ENCODE data around the gene GRIN2D. TPM values are rescaled to one million over a fixed set of nuclear protein-coding genes. Genes with fewer than 3 reads are reported as not detected.

The GRIN2D gene
- total RNA-seq, 1 donor from 2014 or later = 0.13 TPM

DNA sequence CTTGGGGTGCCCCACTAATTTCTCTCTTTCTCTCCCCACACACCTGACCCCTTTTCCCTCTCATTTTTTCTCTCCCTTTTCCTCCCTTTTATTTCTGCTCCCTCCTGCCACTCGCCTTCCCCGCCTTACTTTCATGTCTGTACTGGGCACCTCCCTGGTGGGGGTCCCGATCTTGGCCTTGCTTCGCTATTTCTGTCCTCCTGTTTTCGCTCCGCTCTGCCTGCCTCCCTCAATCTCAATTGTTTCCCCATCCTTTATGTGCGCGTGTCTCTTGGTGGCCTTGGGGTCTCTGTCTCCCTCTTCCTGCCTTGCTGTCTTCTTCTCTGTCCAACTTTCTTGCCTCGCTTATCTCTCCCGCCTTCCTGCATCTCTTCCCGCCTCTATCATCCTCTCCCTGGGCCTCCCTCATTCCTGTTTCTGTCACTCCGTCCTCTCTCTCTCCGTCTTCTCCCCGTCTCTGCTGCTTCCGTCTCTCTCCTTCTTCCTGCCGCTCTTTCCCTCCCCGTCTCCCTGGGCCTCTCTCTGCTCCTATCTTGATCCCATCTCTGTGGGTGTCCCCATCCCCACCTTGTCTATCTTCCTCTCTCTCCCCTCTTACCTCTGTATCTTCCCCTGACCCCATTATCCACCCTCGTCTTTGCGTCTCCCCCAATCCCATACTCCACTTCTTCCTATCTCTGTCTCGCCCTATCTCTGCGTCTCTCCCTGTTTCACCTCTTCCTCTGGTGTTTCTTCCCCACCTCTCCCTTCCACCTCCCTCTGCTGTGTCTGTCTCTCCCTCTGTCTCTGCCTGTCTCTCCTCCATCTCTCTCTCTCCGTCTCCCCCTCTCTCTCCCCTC lies 4.0 kb downstream of the GRIN2D start:
- DNase-seq (ENCODE audit: low read depth in 2 of 2) = no peak

DNA sequence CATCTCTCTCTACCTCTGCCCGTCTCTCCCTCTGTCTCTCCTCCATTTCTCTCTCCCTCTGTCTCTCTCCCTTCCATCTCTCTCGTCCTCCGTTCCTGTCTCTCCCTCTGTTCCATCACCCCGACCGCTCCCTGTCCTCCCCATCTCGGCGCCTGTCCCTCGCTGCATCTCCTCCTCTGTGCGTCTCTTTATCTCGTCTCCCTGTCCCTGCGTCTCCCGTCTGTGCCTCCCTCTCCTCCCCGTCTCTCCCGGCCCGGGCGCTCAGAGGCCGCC lies 4.6 kb downstream of the GRIN2D start:
- DNase-seq (ENCODE audit: low read depth in 2 of 2) = no peak

DNA sequence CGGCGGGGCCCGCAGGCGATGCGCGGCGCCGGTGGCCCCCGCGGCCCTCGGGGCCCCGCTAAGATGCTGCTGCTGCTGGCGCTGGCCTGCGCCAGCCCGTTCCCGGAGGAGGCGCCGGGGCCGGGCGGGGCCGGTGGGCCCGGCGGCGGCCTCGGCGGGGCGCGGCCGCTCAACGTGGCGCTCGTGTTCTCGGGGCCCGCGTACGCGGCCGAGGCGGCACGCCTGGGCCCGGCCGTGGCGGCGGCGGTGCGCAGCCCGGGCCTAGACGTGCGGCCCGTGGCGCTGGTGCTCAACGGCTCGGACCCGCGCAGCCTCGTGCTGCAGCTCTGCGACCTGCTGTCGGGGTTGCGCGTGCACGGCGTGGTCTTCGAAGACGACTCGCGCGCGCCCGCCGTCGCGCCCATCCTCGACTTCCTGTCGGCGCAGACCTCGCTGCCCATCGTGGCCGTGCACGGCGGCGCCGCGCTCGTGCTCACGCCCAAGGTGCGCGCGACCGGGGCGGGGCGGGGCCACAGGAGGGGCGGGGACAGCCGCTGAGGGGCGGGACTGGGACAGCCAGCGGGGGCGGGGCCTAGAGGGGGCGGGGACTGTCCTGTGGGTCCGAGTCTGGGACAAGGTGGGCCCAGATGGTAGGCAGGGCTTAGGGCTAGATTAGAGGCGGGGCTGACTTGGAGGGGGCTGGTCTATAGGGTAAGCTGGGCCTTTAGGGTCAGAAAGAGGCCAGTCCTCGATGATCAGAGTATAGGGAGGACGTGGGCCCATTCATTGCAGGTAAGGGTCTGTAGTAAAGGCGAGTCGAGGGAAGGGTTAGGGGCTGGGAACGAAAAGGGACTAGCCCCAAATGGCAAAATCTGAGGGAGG lies 5.1 kb downstream of the GRIN2D start:
- peak in 1 of 2 donors; percentile 89 for DNase-seq (ENCODE audit: low read depth in 2 of 2)

DNA sequence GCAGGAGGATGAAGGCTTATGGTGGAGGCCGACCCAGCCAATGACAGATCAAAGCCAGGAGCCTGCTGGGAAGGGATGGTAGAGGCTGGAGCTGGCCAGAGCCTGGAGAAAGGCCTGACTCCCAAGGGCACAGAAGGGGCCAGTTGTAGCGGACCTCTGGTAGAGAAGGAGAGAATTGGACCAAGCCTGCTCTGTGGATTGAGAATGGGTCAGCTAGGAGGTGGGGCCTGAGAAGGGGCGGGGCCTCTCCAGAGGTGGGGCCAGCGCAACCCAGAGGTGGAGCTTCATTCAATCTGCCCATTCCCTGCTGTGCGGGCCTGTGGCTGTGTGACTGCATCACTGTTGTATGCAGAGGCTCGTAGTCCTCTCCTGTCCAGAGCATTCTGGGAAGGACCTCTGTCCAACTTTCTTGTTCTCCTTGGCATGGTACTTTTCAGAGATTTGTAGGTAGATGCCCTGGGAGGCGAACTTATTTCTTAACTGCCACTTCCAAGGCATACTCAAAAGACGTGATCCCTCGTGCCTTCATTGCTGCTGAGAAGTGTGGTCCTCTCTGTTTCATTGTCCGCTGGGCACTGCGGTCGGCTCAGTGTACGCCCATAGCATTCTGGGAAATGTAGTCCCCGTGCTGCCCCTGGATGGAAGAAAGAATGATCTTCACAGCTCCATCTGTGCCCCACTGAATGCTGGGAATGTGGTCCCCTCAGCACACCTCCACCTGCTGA lies 6.7 kb downstream of the GRIN2D start:
- peak in 1 of 2 donors; percentile 82 for DNase-seq (ENCODE audit: low read depth in 2 of 2)

DNA sequence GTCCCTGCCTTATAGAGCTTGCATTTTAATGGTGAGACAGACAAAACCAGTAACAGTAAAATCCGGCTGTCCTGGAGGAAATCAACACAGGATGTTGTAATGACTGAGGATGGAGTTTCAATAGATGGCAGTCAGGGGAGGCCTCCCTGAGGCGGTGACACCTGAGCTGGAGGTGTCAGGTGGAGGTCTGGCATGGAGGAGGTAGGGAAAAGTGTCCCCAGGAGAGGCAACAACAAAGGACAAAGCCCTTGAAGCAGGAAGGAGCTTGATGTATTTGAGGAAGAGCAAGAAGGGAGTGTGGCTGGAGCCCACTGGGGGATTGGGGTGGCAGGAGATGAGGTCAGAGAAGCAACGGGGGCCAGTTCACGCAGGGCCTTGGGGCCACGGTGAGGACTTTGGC lies 7.8 kb downstream of the GRIN2D start:
- no peak for DNase-seq (ENCODE audit: low read depth in 2 of 2)

DNA sequence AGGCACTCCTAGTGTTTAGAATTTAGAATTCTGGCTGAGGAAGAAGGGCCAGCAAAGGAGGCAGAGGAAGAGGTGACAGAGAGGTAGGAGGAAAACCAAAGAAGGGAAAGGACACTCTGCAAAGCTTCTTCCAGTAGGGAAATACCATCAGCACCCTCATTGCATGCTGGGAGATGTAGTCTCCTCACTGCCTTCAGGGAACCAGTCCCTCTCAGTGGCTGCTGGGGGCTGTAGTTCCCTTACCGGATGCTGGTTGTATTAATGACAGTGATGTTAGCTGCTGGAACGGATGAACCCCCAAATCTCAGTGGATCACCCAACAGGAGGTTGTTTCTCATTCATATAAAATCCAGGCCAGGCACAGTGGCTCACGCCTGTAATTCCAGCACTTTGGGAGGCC lies 10.1 kb downstream of the GRIN2D start:
- DNase-seq (ENCODE audit: low read depth in 2 of 2) = peak; percentile 56 to 68

DNA sequence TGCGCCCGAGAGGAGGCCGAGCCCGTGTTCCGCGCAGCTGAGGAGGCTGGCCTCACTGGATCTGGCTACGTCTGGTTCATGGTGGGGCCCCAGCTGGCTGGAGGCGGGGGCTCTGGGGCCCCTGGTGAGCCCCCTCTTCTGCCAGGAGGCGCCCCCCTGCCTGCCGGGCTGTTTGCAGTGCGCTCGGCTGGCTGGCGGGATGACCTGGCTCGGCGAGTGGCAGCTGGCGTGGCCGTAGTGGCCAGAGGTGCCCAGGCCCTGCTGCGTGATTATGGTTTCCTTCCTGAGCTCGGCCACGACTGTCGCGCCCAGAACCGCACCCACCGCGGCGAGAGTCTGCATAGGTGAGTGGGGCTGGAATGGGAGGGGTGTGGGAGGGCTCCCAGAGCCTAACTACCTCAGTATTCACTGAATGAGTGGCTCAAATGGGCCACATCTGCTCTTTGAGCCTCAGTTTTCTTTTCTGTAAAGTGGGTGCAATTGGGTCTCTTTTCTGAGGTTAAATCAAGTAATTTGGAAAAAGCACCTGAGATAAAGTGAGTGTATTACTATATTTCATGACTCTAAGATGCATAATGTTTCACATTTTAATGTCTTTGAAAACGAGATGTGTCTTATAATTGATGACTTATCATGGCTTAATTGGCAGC lies 11.7 kb downstream of the GRIN2D start:
- DNase-seq (ENCODE audit: low read depth in 2 of 2) = no peak

DNA sequence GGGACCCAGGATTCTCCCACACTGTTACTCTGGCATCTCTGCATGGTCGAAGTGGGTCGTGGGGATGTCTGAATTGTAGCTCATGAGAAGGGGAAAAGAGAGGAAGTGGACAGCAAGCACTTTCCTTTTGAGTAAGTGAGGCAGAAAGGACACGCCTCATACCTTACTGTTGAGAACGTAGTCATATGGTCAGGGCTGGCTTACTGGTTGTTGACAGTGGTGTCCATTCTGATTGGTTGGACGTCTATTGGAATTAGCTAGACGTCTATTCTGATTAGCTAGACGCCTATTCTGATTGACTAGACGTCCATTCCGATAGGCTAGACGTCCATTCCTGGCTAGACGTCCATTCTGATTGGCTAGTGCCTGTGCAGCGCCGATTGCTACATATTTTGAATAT lies 12.4 kb downstream of the GRIN2D start:
- no peak for DNase-seq (ENCODE audit: low read depth in 2 of 2)

DNA sequence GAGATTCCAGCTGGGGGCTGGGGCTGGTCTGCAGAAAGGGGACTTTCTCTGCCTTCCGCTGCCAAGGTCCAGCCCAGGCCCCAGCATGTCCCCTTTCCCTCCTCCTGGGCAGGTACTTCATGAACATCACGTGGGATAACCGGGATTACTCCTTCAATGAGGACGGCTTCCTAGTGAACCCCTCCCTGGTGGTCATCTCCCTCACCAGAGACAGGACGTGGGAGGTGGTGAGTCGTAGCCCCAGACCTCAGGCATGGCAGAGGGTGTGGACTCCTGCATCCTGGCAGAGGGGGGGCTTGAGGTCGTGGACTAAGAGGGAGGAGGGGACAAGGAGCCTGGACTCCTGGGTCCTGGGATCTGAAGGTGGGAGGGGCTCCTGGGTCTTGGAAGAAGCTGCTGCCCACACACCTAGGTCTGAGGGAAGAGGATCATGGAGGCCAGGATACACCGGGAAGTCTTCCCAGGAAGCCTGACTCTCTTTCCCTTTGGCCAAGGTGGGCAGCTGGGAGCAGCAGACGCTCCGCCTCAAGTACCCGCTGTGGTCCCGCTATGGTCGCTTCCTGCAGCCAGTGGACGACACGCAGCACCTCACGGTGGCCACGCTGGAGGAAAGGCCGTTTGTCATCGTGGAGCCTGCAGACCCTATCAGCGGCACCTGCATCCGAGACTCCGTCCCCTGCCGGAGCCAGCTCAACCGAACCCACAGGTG lies 20.6 kb downstream of the GRIN2D start:
- no peak for DNase-seq (ENCODE audit: low read depth in 2 of 2)

DNA sequence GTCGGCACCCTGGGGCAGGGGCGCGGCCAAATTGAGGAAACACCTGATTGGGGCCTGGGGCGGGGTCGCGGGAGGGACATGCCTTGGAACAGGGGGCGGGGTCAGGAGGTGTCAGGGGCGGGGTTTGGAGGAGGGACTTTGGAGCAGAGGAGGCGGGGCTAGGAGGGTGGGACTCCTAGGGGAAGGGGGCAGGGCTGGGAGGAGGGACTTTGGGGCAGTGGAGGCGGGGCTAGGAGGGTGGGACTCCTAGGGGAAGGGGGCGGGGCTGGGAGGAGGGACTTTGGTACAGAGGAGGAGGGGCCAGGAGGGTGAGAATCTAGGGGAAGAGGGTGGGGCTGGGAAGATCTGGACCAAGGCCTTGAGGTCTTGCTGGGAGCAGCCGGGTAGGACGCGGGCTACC lies 21.9 kb downstream of the GRIN2D start:
- peak; percentile 62 to 89 for DNase-seq (ENCODE audit: low read depth in 2 of 2)

DNA sequence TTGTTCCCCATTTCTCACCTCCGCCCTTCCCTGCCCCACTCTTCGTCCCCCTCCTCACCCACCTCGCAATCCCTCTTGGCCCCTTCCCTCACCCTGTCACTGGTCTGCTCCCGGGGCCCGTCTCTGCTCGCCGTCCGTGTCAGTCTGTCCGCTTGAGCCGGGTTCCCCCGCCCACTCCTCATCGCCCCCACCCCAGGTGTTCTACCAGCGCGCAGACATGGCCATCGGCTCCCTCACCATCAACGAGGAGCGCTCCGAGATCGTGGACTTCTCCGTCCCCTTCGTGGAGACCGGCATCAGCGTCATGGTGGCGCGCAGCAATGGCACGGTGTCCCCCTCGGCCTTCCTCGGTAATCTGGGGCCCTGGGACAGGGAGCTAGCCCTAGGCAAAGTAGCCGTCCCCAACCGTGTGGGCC lies 22.3 kb downstream of the GRIN2D start:
- no peak for DNase-seq (ENCODE audit: low read depth in 2 of 2)

DNA sequence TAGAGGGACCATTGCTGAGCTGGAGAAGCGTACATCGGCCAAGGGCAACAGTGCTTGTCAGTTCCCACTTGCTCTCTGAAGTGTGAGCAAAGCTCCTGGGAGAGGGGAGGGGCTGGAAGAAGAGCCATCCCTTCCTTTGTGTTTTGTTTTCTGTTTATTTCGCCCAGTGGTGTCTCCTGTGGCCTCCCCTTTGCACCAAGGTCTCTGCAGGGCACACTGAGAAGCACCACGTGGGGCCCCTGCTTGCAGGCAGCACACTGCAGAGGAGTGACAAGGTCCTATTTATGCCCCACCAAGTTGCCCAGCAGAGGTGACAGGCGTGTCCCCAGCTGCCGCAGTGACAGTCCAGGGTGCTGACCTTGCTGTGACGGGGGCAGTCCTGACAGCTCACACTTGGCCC lies 24.0 kb downstream of the GRIN2D start:
- no peak for DNase-seq (ENCODE audit: low read depth in 2 of 2)

DNA sequence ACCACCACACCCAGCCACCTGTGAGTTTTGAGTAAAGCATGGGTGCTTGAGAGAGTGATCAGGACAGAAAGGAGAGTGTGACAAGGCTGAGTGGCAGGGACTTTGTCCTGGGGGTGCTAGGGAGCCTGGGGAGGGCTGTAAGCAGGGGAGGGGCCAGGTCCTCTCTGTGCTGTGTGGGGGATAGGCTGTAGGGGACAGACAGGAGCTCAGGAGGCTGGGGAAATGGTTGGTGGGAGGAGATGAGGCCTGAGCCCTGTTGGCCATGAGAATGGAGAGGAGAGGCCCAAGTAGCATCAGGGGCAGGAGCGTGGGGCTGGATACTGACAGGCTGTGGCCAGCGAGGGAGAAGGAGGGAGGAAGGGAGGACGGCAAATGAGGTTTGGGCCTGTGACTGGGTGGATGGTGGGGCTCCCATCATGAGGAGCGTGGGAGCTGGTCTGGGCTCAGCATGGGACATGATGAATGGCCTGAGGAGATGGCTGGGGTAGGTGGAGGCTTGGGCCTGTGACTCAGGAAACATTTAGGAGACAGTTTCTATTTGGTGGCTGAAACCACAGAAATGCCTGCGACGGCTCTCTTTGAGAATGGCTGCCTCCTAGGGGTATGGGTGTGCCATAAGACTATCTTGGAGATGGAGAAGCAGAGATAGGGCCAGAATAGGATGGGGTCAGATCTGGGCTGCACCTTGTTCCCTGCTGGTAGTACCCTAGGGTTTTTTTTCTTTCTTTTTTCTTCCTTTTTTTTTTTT lies 25.0 kb downstream of the GRIN2D start:
- no peak for DNase-seq (ENCODE audit: low read depth in 2 of 2)

DNA sequence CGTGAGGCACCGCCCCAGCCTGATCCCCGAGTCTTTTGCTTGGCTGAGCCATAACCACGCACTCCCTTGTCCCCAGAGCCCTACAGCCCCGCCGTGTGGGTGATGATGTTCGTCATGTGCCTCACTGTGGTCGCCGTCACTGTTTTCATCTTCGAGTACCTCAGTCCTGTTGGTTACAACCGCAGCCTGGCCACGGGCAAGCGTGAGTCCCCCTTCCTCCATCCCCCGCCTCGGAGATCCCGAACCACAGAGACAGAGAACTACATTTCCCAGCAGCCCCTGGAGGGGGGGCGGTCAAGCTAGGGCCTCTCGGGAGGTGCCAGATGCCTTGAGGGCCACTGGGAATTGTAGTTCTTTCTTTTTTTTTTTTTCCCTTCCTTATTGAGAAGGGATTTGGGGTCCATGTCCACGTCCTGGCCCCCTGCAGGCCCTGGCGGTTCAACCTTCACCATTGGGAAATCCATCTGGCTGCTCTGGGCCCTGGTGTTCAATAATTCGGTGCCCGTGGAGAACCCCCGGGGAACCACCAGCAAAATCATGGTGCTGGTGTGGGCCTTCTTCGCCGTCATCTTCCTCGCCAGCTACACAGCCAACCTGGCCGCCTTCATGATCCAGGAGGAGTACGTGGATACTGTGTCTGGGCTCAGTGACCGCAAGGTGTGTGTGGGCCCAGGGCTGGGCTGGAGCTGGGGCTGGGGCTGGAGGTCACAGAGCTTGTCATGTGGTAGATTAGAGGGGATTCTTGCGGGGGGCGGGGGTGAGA lies 25.9 kb downstream of the GRIN2D start:
- DNase-seq (ENCODE audit: low read depth in 2 of 2) = peak in 1 of 2 donors; percentile 57

DNA sequence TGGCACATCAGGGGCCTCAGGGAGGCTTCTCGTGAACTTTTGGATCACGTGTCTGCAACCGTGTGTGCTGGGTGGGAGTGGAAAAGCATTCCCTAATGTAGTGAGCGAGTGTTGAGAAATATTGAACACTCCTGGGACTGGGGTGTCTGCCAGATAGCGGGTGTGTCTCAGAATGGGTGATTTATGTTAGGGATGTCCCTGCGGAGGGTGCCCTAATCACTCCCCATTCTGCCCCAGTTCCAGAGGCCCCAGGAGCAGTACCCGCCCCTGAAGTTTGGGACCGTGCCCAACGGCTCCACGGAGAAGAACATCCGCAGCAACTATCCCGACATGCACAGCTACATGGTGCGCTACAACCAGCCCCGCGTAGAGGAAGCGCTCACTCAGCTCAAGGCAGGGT lies 28.1 kb downstream of the GRIN2D start:
- no peak for DNase-seq (ENCODE audit: low read depth in 2 of 2)

DNA sequence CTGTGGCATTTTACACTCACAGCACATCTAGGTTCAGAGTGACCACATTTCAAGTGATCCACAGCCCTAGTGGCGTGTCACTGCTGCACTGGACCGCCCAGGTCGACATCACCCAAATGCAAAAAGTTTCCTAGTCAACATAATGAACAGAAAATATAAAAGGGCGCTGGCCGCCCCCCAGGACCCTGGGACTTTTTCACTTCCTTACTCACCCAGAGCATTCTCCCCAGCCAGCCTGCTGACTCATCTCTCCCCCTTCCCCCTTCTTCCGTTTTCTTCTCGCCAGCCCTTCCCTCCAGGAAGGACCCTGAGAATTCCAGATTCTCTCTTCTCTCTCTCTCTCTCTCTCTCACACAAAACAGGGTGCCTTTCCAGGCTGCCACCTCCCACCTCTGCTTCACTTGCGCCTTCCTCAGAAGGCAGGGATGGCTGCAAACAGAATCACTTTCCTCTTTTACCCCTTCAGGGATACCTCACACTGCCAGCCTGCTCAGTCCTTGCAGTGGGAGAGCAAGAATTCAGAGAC lies 31.3 kb downstream of the GRIN2D start:
- DNase-seq (ENCODE audit: low read depth in 2 of 2) = peak in 1 of 2 donors; percentile 85

DNA sequence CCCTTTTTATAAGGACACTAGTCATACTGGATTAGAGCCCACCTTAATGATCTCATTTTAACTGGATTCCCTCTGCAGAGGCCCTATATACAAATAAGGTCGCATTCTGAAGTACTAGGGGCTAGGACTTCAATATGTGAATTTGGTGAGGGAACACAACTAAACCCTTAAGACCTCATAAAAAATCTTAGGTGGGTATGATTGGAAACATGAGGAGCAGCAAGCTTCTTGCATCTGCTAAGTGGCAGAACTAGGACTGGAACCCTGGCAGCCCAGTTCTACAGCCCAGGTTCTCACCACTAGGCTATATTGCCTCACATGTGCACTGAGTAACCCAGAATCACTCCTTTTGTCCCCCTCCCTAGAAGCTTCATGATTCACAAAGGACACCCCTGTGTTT lies 35.2 kb downstream of the GRIN2D start:
- DNase-seq (ENCODE audit: low read depth in 2 of 2) = no peak

DNA sequence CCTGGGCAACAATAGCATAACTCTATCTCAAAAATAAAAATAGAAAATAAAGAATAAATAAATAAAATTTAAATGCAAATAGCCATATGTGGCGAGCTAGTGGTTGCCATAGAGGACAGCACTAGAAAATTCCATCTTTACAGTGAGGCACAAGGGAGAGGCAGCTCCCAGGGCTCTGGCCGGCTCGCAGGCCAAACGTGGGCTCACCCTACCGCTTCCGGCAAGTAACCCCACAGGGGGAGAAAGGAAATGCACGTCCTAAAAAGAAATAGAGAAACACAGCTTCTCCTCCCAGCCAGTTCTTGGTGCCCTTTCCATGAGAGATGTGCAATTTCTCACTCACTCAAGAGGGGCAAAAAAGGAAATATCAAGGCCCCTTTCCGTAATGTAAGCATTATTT lies 39.9 kb downstream of the GRIN2D start:
- DNase-seq (ENCODE audit: low read depth in 2 of 2) = no peak

DNA sequence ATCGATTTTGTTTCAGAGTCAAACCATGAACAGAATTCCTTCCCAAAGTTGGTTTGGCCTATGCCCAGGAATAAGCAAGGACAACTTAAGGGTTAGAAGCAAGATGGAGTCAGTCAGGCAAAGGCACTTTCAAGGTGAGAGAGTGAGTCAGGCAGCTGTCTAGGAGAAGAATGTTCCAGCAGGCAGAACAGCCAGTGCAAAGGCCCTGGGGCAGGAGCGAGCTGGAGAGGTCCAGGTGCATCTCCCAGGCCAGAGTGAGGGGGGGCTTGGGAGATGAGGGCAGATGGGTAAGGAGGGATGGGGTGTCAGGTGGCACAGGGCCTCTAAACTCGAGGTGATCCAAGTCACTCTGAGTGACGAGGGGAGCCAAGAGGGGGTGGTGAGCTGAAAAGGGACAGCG lies 43.1 kb downstream of the GRIN2D start:
- DNase-seq (ENCODE audit: low read depth in 2 of 2) = no peak
